Measurements from ENCODE around the gene DCLK1.

Gene DCLK1

GRCh38 chr13:35879111-35879510 lies 252.1 kb downstream of the DCLK1 start:
- no peaks in the 10 kb centered on the region for H3K36me3 ChIP-seq (ENCODE audit: control insufficient read depth, insufficient read depth, low read length)
- TF ChIP-seq CTCF (IDR thresholded peaks at IDR 0.05; ENCODE audit: insufficient read depth, low read length, poor library complexity, severe bottlenecking) = no peak
- H3K27me3 ChIP-seq (replicated peaks; ENCODE audit: control insufficient read depth, insufficient read depth, low read length) = no peaks in the 10 kb centered on the region
- DNase-seq (ENCODE audit: extremely low read depth, insufficient read length) = no peak
- H3K4me3 ChIP-seq (replicated peaks; ENCODE audit: low read depth, low read length) = no peak overlapping the region

- H3K27me3 ChIP-seq (replicated peaks; ENCODE audit: control insufficient read depth, insufficient read depth, low read length) = no peaks in the 10 kb centered on the region
- DNase-seq (ENCODE audit: extremely low read depth, insufficient read length) = no peak
- H3K4me3 ChIP-seq (replicated peaks; ENCODE audit: low read depth, low read length) = no peak overlapping the region
- no peaks in the 10 kb centered on the region for H3K36me3 ChIP-seq (ENCODE audit: control insufficient read depth, insufficient read depth, low read length)
- TF ChIP-seq CTCF (IDR thresholded peaks at IDR 0.05; ENCODE audit: insufficient read depth, low read length, poor library complexity, severe bottlenecking) = no peak
These were observed 254.6 kb downstream of the DCLK1 start for GRCh38 chr13:35876601-35877000.

- H3K4me3 ChIP-seq (replicated peaks; ENCODE audit: low read depth, low read length) = no peak overlapping the region
- no peaks in the 10 kb centered on the region for H3K27me3 ChIP-seq (replicated peaks; ENCODE audit: control insufficient read depth, insufficient read depth, low read length)
- no peak for DNase-seq (ENCODE audit: extremely low read depth, insufficient read length)
- no peaks in the 10 kb centered on the region for H3K36me3 ChIP-seq (ENCODE audit: control insufficient read depth, insufficient read depth, low read length)
- no peak for TF ChIP-seq CTCF (IDR thresholded peaks at IDR 0.05; ENCODE audit: insufficient read depth, low read length, poor library complexity, severe bottlenecking)
These were observed 256.5 kb downstream of the DCLK1 start for GRCh38 chr13:35874704-35875103.

- DNase-seq (ENCODE audit: extremely low read depth, insufficient read length) = no peak
- no peak for TF ChIP-seq CTCF (IDR thresholded peaks at IDR 0.05; ENCODE audit: insufficient read depth, low read length, poor library complexity, severe bottlenecking)
- H3K27me3 ChIP-seq (replicated peaks; ENCODE audit: control insufficient read depth, insufficient read depth, low read length) = no peaks in the 10 kb centered on the region
These were observed 258.8 kb downstream of the DCLK1 start for GRCh38 chr13:35872369-35872768.

GRCh38 chr13:35871561-35871960 lies 259.6 kb downstream of the DCLK1 start:
- no peaks in the 10 kb centered on the region for H3K27me3 ChIP-seq (replicated peaks; ENCODE audit: control insufficient read depth, insufficient read depth, low read length)
- DNase-seq (ENCODE audit: extremely low read depth, insufficient read length) = no peak
- no peaks in the 10 kb centered on the region for H3K36me3 ChIP-seq (ENCODE audit: control insufficient read depth, insufficient read depth, low read length)
- H3K4me3 ChIP-seq (replicated peaks; ENCODE audit: low read depth, low read length) = no peak overlapping the region
- no peak for TF ChIP-seq CTCF (IDR thresholded peaks at IDR 0.05; ENCODE audit: insufficient read depth, low read length, poor library complexity, severe bottlenecking)

More at GRCh38 chr13:35872369-35872768, 258.8 kb downstream of the DCLK1 start:
- H3K36me3 ChIP-seq (ENCODE audit: control insufficient read depth, insufficient read depth, low read length) = no peaks in the 10 kb centered on the region
- no peak overlapping the region for H3K4me3 ChIP-seq (replicated peaks; ENCODE audit: low read depth, low read length)

- H3K36me3 ChIP-seq (ENCODE audit: control insufficient read depth, insufficient read depth, low read length) = no peaks in the 10 kb centered on the region
- DNase-seq (ENCODE audit: extremely low read depth, insufficient read length) = no peak
- no peak overlapping the region for H3K4me3 ChIP-seq (replicated peaks; ENCODE audit: low read depth, low read length)
- H3K27me3 ChIP-seq (replicated peaks; ENCODE audit: control insufficient read depth, insufficient read depth, low read length) = no peaks in the 10 kb centered on the region
- no peak for TF ChIP-seq CTCF (IDR thresholded peaks at IDR 0.05; ENCODE audit: insufficient read depth, low read length, poor library complexity, severe bottlenecking)
These were observed 264.4 kb downstream of the DCLK1 start for GRCh38 chr13:35866801-35867200.

Data from GM06990 (cell line).